A673 (cell line): ENCODE measurements around the gene TMEM100. TPM values are rescaled to one million over a fixed set of nuclear protein-coding genes. Genes with fewer than 3 reads are reported as not detected.

Experiments used
- BruUV-seq: library from RNA; stranded (reverse); fragments of 400-500 nt; replicated peaks from 2 replicates; lab custom pipeline; 2021; lab: Mats Ljungman, UMichigan
- CTCF ChIA-PET: fragments of 300-600 bp; sonication (Branson Sonifier 250); formaldehyde crosslinking; loops from one replicate; lab custom pipeline; 2022; ENCODE audit warnings: antibody characterized with exemption; lab: Charles Lee
- POLR2A ChIA-PET: fragments of 300-600 bp; sonication (Branson Sonifier 250); formaldehyde crosslinking; loops from one replicate; lab custom pipeline; 2022; ENCODE audit warnings: antibody characterized with exemption; ENCODE audit not compliant: low non-redundant PET; lab: Charles Lee
- DNase-seq: peaks from one replicate; pipeline ENCODE4 v3.0.0-alpha.2; 2015; ENCODE audit warnings: low spot score
- H3K27ac ChIP-seq: fragments of 200-600 bp; sonication (generic); 2 replicates; pipeline ENCODE4 v1.5.1; 2016; ENCODE audit warnings: mixed run types, low read depth, mild to moderate bottlenecking, mixed read lengths, antibody characterized with exemption, low read length; ENCODE audit not compliant: poor library complexity, severe bottlenecking
- H3K27me3 ChIP-seq: fragments of 200-600 bp; sonication (generic); replicated peaks from 2 replicates; pipeline ENCODE4 v1.6.1; 2017; ENCODE audit warnings: mixed run types, low read depth, mild to moderate bottlenecking, mixed read lengths, antibody characterized with exemption, low read length; ENCODE audit not compliant: insufficient read depth, poor library complexity
- H3K36me3 ChIP-seq: fragments of 200-600 bp; sonication (generic); 2 replicates; pipeline ENCODE4 v1.6.1; 2016; ENCODE audit warnings: mixed run types, mild to moderate bottlenecking, mixed read lengths, antibody characterized with exemption, low read length; ENCODE audit not compliant: insufficient read depth, poor library complexity, severe bottlenecking
- H3K4me1 ChIP-seq: fragments of 200-600 bp; sonication (generic); 2 replicates; pipeline ENCODE4 v1.6.1; 2017; ENCODE audit warnings: mixed run types, mild to moderate bottlenecking, mixed read lengths, antibody characterized with exemption, low read length; ENCODE audit not compliant: insufficient read depth, poor library complexity, severe bottlenecking
- H3K4me3 ChIP-seq: fragments of 200-600 bp; sonication (generic); 2 replicates; pipeline ENCODE4 v1.5.1; 2016; ENCODE audit warnings: low read depth, mixed run types, mild to moderate bottlenecking, mixed read lengths, low read length; ENCODE audit not compliant: poor library complexity, severe bottlenecking
- H3K9me3 ChIP-seq: fragments of 200-600 bp; sonication (generic); 2 replicates; pipeline ENCODE4 v1.6.1; 2016; ENCODE audit warnings: mixed run types, low read depth, mild to moderate bottlenecking, mixed read lengths, antibody characterized with exemption, low read length; ENCODE audit not compliant: poor library complexity, severe bottlenecking
- EZH2 ChIP-seq: fragments of 200-600 bp; sonication (generic); IDR thresholded peaks from 2 replicates; pipeline ENCODE4 v1.6.1; 2017; ENCODE audit warnings: borderline replicate concordance, low read depth, mild to moderate bottlenecking, mixed read lengths, antibody characterized with exemption, low read length; ENCODE audit not compliant: poor library complexity, severe bottlenecking
- intact Hi-C: fragments of 100-400 bp; cut with micrococcal nuclease; formaldehyde crosslinking; loops from one replicate; pipeline ENCODE4 v1.10.0; 2022; ENCODE audit not compliant: unreplicated experiment
- total RNA-seq: library from RNA; stranded (reverse); gene quantifications from 2 replicates; pipeline ENCODE4 v1.2.3, GENCODE V29; 2021
- TF ChIP-seq, protein P1 (sequence below): fragments of 300-800, 200-600 bp; sonication (generic); conservative IDR thresholded peaks from 2 replicates; pipeline ENCODE4 v1.5.1; 2017; ENCODE audit warnings: low read depth, mild to moderate bottlenecking, antibody characterized with exemption, low read length, moderate library complexity, mixed read lengths

Gene TMEM100
- total RNA-seq, 1 experiment from 2014 or later, result 7.9 TPM

DNA sequence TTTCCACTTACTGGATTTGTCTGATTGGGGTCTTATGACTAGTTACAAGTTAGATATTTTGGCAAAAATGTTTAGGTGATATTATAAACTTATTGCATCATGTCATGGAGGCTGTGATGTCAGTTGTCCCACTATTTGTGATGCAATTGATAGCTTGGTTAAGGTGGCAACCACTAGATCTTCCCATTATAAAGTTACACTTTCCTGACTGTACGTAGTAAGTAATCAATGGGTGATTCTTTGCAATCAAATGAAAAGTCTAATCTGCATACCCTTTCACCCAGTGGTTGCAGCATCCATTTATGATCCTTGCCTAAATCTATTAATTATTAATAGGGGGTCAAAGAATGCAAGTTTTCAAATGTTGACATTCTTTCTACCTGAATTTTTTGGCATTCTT lies 23.8 kb upstream of the TMEM100 start:
- H3K4me3 ChIP-seq, result no peak overlapping the region
- no peak overlapping the region for H3K27ac ChIP-seq
- TF ChIP-seq EZH2, result no peak
- TF ChIP-seq, protein P1, sequence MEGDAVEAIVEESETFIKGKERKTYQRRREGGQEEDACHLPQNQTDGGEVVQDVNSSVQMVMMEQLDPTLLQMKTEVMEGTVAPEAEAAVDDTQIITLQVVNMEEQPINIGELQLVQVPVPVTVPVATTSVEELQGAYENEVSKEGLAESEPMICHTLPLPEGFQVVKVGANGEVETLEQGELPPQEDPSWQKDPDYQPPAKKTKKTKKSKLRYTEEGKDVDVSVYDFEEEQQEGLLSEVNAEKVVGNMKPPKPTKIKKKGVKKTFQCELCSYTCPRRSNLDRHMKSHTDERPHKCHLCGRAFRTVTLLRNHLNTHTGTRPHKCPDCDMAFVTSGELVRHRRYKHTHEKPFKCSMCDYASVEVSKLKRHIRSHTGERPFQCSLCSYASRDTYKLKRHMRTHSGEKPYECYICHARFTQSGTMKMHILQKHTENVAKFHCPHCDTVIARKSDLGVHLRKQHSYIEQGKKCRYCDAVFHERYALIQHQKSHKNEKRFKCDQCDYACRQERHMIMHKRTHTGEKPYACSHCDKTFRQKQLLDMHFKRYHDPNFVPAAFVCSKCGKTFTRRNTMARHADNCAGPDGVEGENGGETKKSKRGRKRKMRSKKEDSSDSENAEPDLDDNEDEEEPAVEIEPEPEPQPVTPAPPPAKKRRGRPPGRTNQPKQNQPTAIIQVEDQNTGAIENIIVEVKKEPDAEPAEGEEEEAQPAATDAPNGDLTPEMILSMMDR, result no peak
- intact Hi-C loops, result no loop called here
- CTCF ChIA-PET, result no interaction called here
- H3K27me3 ChIP-seq, result no peaks in the 10 kb centered on the region
- DNase-seq, result no peak
- POLR2A ChIA-PET, result no interaction called here
- H3K4me1 ChIP-seq, result no peaks in the 10 kb centered on the region
- H3K9me3 ChIP-seq, result no peaks in the 10 kb centered on the region
- H3K36me3 ChIP-seq, result no peaks in the 10 kb centered on the region
- BruUV-seq, result no TSS peak

DNA sequence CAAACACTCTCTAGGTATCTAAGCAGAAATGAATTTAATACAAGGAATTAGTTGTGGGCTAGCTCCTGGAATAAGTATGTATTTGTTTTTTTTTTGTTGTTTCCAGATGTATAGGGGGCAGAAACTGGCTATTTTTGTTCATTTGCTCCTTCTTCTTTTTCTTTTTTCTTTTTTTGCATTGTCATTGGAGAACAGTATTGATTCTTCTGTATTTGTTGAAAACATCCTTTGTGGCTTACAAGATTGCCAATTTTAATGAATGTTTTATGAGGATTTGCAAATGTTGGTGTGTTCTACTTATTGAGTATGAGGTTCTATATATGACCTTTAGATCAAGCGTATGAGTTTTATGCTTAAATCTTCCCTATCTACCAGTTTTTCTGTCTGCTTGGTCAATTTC lies 22.6 kb upstream of the TMEM100 start:
- no peaks in the 10 kb centered on the region for H3K27me3 ChIP-seq
- no peak overlapping the region for H3K27ac ChIP-seq
- H3K36me3 ChIP-seq, result no peaks in the 10 kb centered on the region
- DNase-seq, result no peak
- POLR2A ChIA-PET, result no interaction called here
- H3K4me1 ChIP-seq, result no peaks in the 10 kb centered on the region
- H3K9me3 ChIP-seq, result no peaks in the 10 kb centered on the region
- CTCF ChIA-PET, result no interaction called here
- no TSS peak for BruUV-seq
- TF ChIP-seq, protein P1, result no peak
- TF ChIP-seq EZH2, result no peak
- intact Hi-C loops, result no loop called here
- H3K4me3 ChIP-seq, result no peak overlapping the region

DNA sequence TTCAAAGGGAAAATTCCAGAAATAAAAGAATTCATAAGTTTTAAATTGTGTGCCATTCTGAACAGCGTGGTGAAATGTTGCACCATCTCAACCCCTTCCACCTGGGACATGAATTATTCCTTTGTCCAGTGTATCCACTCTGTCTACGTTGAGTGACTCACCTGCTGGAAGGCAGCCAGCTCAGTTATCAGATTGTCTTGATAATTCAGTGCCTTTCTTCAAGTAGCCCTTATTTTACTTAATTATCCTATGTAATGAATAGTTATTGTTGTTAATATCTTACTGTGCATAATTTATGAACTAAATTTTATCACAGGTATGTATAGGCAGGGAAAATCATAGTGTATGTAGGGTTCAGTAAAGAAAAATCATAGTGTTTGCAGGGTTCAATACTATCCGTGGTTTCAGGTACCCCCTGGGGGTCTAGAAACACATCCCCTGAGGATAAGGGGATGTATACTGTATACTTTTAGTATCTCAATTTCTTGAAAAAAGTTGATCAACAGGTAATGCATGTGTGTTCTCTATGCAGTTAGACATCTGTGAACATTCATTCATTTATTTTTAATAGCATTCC lies 20.5 kb upstream of the TMEM100 start:
- H3K27me3 ChIP-seq, result no peaks in the 10 kb centered on the region
- no peaks in the 10 kb centered on the region for H3K4me1 ChIP-seq
- DNase-seq, result no peak
- H3K27ac ChIP-seq, result no peak overlapping the region
- ChIA-PET CTCF (no interaction called here), POLR2A (no interaction called here)
- no peaks in the 10 kb centered on the region for H3K36me3 ChIP-seq
- H3K4me3 ChIP-seq, result no peak overlapping the region
- TF ChIP-seq, protein P1, result no peak
- TF ChIP-seq EZH2, result no peak
- intact Hi-C loops, result no loop called here
- no peaks in the 10 kb centered on the region for H3K9me3 ChIP-seq
- BruUV-seq, result no TSS peak
